ENCODE results near the gene ALDH8A1. TPM values are rescaled to one million over a fixed set of nuclear protein-coding genes. Genes with fewer than 3 reads are reported as not detected.

The ALDH8A1 gene
- total RNA-seq, 1 donor from 2014 or later, result 0.86 TPM

- H3K9me3 ChIP-seq, result no peaks in the 10 kb centered on the region
- H3K4me1 ChIP-seq, result no peaks in the 10 kb centered on the region
- peaks cover 54% of the 10 kb centered on the region for H3K36me3 ChIP-seq
- H3K27ac ChIP-seq, result no peak overlapping the region
- no peak overlapping the region for H3K4me3 ChIP-seq
- no peaks in the 10 kb centered on the region for H3K27me3 ChIP-seq (ENCODE audit: low read depth)
- TF ChIP-seq, protein P1, sequence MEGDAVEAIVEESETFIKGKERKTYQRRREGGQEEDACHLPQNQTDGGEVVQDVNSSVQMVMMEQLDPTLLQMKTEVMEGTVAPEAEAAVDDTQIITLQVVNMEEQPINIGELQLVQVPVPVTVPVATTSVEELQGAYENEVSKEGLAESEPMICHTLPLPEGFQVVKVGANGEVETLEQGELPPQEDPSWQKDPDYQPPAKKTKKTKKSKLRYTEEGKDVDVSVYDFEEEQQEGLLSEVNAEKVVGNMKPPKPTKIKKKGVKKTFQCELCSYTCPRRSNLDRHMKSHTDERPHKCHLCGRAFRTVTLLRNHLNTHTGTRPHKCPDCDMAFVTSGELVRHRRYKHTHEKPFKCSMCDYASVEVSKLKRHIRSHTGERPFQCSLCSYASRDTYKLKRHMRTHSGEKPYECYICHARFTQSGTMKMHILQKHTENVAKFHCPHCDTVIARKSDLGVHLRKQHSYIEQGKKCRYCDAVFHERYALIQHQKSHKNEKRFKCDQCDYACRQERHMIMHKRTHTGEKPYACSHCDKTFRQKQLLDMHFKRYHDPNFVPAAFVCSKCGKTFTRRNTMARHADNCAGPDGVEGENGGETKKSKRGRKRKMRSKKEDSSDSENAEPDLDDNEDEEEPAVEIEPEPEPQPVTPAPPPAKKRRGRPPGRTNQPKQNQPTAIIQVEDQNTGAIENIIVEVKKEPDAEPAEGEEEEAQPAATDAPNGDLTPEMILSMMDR (IDR thresholded peaks at IDR 0.05), result no peak
- intact Hi-C loops (cut with DNase I), result no loop called here
- ATAC-seq (no peak), DNase-seq (no peak)
Measured at GRCh38 chr6:134992155-134992554, 42.3 kb upstream of the ALDH8A1 start.

DNA sequence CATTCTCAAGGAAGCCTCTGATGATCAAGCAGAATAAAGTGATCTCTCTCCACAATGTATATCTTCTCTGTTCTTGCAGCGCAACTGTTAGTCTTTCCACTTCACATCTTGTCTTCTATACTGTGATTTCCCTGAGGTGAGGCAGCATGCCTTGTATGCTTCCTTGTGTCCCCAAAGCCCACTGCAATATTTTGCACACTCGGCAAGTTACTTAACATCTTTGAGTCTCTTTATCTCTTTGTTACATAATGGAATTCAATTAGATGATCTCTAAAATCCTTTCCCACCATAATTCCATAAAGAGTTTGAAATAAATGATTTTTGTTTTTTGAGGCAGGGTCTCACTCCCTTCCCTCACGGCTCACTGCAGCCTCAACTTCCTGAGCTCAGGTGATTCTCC lies 40.4 kb upstream of the ALDH8A1 start:
- ATAC-seq (no peak), DNase-seq (no peak)
- intact Hi-C loops (cut with DNase I), result no loop called here
- Histone ChIP-seq H3K4me3 (no peak overlapping the region), H3K9me3 (no peaks in the 10 kb centered on the region), H3K36me3 (peaks cover 50% of the 10 kb centered on the region), H3K27ac (no peak overlapping the region), H3K27me3 (ENCODE audit: low read depth) (no peaks in the 10 kb centered on the region), H3K4me1 (no peaks in the 10 kb centered on the region)
- TF ChIP-seq, protein P1 (IDR thresholded peaks at IDR 0.05), result no peak

DNA sequence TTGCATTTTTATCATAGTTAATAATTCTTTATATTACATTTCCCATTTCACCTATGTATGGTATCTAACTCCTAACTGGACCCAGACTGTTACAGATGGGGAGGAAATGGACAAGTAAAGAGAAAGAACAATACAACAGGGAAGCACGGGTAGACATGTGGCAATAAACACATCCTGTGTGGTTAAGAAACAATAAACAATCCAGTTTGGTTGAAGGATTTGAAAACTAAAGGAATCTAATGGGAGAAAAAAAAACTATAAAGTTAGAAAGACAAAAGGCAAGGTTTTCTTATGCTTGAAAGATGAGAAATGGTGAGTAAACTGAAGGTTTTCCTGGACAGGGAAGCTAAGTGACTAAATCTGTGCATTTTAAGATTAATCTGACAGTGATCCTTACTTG lies 34.9 kb upstream of the ALDH8A1 start:
- H3K36me3 ChIP-seq, result peaks cover 42% of the 10 kb centered on the region
- DNase-seq, result no peak
- no peaks in the 10 kb centered on the region for H3K27me3 ChIP-seq (ENCODE audit: low read depth)
- H3K4me3 ChIP-seq, result no peak overlapping the region
- no peak overlapping the region for H3K27ac ChIP-seq
- TF ChIP-seq, protein P1 (IDR thresholded peaks at IDR 0.05), result no peak
- intact Hi-C loops (cut with DNase I), result no loop called here
- H3K4me1 ChIP-seq, result no peaks in the 10 kb centered on the region
- no peak for ATAC-seq
- H3K9me3 ChIP-seq, result no peaks in the 10 kb centered on the region

DNA sequence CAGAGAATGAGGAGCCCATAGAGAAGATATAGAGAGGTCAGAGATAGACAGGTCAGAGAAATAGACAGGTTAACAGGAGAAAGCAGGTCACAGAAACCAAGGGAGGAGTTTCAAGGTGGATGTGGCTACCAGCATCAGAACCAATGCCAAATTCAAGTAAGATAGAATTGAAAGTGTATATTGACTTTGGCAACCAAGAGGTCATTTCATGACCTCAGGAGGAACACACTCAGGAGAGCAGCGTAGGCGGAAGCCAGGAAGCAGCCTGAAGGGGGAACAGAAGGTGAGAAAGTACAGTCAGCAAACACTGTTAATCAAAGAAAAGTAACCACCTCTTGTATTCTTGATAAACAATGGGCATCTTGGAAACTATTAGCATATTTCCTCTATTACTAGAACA lies 33.9 kb upstream of the ALDH8A1 start:
- intact Hi-C loops (cut with DNase I), result no loop called here
- H3K4me3 ChIP-seq, result no peak overlapping the region
- peaks cover 49% of the 10 kb centered on the region for H3K36me3 ChIP-seq
- H3K9me3 ChIP-seq, result no peaks in the 10 kb centered on the region
- DNase-seq (no peak), ATAC-seq (no peak)
- TF ChIP-seq, protein P1 (IDR thresholded peaks at IDR 0.05), result no peak
- H3K27me3 ChIP-seq (ENCODE audit: low read depth), result no peaks in the 10 kb centered on the region
- no peak overlapping the region for H3K27ac ChIP-seq
- H3K4me1 ChIP-seq, result no peaks in the 10 kb centered on the region

- TF ChIP-seq, protein P1 (IDR thresholded peaks at IDR 0.05), result no peak
- H3K4me3 ChIP-seq, result no peak overlapping the region
- no peaks in the 10 kb centered on the region for H3K4me1 ChIP-seq
- intact Hi-C loops (cut with DNase I), result no loop called here
- H3K27me3 ChIP-seq (ENCODE audit: low read depth), result no peaks in the 10 kb centered on the region
- H3K9me3 ChIP-seq, result no peaks in the 10 kb centered on the region
- H3K36me3 ChIP-seq, result peaks cover 61% of the 10 kb centered on the region
- no peak overlapping the region for H3K27ac ChIP-seq
- no peak for ATAC-seq
- DNase-seq, result no peak
Measured at GRCh38 chr6:134982161-134982560, 32.3 kb upstream of the ALDH8A1 start.

GRCh38 chr6:134980846-134981245 lies 30.9 kb upstream of the ALDH8A1 start:
- H3K4me3 ChIP-seq, result no peak overlapping the region
- no peaks in the 10 kb centered on the region for H3K4me1 ChIP-seq
- peaks cover 63% of the 10 kb centered on the region for H3K36me3 ChIP-seq
- H3K9me3 ChIP-seq, result no peaks in the 10 kb centered on the region
- TF ChIP-seq, protein P1 (IDR thresholded peaks at IDR 0.05), result no peak
- no peak for ATAC-seq
- no peak overlapping the region for H3K27ac ChIP-seq
- DNase-seq, result no peak
- intact Hi-C loops (cut with DNase I), result no loop called here
- no peaks in the 10 kb centered on the region for H3K27me3 ChIP-seq (ENCODE audit: low read depth)
